HL-60 (cell line): Measurements from ENCODE around the gene FLACC1.

Source experiments
- POLR2AphosphoS5 ChIP-seq: IDR thresholded peaks from 2 replicates; pipeline ENCODE4 v1.6.1; 2012; ENCODE audit warnings: low read depth
- SPI1 ChIP-seq: IDR thresholded peaks from 2 replicates; pipeline ENCODE4 v1.6.1; 2012; ENCODE audit warnings: low read depth, mild to moderate bottlenecking, borderline replicate concordance
- TF ChIP-seq, protein P1 (sequence below): IDR thresholded peaks from one replicate; pipeline ENCODE4 v1.5.1; 2011; ENCODE audit warnings: low read length, control low read depth, inconsistent platforms; ENCODE audit not compliant: insufficient read depth
- TF ChIP-seq, protein P2 (sequence below): IDR thresholded peaks from 2 replicates; pipeline ENCODE4 v1.6.1; 2012; ENCODE audit warnings: low read depth; ENCODE audit not compliant: insufficient replicate concordance

- TF ChIP-seq, protein P1, sequence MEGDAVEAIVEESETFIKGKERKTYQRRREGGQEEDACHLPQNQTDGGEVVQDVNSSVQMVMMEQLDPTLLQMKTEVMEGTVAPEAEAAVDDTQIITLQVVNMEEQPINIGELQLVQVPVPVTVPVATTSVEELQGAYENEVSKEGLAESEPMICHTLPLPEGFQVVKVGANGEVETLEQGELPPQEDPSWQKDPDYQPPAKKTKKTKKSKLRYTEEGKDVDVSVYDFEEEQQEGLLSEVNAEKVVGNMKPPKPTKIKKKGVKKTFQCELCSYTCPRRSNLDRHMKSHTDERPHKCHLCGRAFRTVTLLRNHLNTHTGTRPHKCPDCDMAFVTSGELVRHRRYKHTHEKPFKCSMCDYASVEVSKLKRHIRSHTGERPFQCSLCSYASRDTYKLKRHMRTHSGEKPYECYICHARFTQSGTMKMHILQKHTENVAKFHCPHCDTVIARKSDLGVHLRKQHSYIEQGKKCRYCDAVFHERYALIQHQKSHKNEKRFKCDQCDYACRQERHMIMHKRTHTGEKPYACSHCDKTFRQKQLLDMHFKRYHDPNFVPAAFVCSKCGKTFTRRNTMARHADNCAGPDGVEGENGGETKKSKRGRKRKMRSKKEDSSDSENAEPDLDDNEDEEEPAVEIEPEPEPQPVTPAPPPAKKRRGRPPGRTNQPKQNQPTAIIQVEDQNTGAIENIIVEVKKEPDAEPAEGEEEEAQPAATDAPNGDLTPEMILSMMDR: no peak
- TF ChIP-seq POLR2AphosphoS5: no peak
- TF ChIP-seq, protein P2, sequence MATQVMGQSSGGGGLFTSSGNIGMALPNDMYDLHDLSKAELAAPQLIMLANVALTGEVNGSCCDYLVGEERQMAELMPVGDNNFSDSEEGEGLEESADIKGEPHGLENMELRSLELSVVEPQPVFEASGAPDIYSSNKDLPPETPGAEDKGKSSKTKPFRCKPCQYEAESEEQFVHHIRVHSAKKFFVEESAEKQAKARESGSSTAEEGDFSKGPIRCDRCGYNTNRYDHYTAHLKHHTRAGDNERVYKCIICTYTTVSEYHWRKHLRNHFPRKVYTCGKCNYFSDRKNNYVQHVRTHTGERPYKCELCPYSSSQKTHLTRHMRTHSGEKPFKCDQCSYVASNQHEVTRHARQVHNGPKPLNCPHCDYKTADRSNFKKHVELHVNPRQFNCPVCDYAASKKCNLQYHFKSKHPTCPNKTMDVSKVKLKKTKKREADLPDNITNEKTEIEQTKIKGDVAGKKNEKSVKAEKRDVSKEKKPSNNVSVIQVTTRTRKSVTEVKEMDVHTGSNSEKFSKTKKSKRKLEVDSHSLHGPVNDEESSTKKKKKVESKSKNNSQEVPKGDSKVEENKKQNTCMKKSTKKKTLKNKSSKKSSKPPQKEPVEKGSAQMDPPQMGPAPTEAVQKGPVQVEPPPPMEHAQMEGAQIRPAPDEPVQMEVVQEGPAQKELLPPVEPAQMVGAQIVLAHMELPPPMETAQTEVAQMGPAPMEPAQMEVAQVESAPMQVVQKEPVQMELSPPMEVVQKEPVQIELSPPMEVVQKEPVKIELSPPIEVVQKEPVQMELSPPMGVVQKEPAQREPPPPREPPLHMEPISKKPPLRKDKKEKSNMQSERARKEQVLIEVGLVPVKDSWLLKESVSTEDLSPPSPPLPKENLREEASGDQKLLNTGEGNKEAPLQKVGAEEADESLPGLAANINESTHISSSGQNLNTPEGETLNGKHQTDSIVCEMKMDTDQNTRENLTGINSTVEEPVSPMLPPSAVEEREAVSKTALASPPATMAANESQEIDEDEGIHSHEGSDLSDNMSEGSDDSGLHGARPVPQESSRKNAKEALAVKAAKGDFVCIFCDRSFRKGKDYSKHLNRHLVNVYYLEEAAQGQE: no peak
- no peak for TF ChIP-seq SPI1
Measured at GRCh38 chr2:201271917-201272316, 85.2 kb downstream of the FLACC1 start.
